IMR-90 (cell line): ENCODE results near the gene NABP1. TPM values are rescaled to one million over a fixed set of nuclear protein-coding genes. Genes with fewer than 3 reads are reported as not detected.

Experiments used
- ATAC-seq: fragments of 200-7000 bp; cut with Tn5 transposase; 2 replicates; pipeline ENCODE4 v1.9.1; 2020; ENCODE audit warnings: low read depth, mild to moderate bottlenecking, moderate library complexity
- BruUV-seq: library from RNA; stranded (reverse); fragments of 400-500 nt; replicated peaks from 2 replicates; lab custom pipeline; 2021; lab: Mats Ljungman, UMichigan
- CTCF ChIA-PET: fragments of 300-600 bp; formaldehyde crosslinking; extraction: SDS; loops from one replicate; lab custom pipeline; 2021; ENCODE audit warnings: antibody characterized with exemption; lab: Yijun Ruan, JAX
- POLR2A ChIA-PET: fragments of 300-600 bp; sonication (Branson Sonifier 250); formaldehyde crosslinking; loops from one replicate; lab custom pipeline; 2022; ENCODE audit warnings: antibody characterized with exemption; ENCODE audit not compliant: unreplicated experiment; lab: Charles Lee
- DNase-seq: peaks from one replicate; pipeline ENCODE4 v3.0.0; 2013
- H2AFZ ChIP-seq: replicated peaks from 2 replicates; pipeline ENCODE3; 2013; ENCODE audit warnings: low read length, mild to moderate bottlenecking; ENCODE audit not compliant: poor library complexity
- H2AK5ac ChIP-seq: 2 replicates; pipeline ENCODE4 v1.6.1; 2013; ENCODE audit warnings: low read depth, low read length, inconsistent platforms
- H2AK9ac ChIP-seq: replicated peaks from 2 replicates; pipeline ENCODE3; 2013; ENCODE audit warnings: mild to moderate bottlenecking, low read depth, low read length, moderate library complexity; ENCODE audit not compliant: poor library complexity
- H2BK120ac ChIP-seq: 2 replicates; pipeline ENCODE4 v1.6.1; 2013; ENCODE audit warnings: low read depth, low read length, inconsistent platforms
- H2BK15ac ChIP-seq: 3 replicates; pipeline ENCODE4 v1.6.1; 2013; ENCODE audit warnings: low read depth, low read length, inconsistent platforms
- H2BK20ac ChIP-seq: 2 replicates; pipeline ENCODE4 v1.6.1; 2013; ENCODE audit warnings: low read depth, mild to moderate bottlenecking, inconsistent platforms, low read length, moderate library complexity
- H2BK5ac ChIP-seq: 2 replicates; pipeline ENCODE4 v1.6.1; 2013; ENCODE audit warnings: mild to moderate bottlenecking, low read depth, low read length, inconsistent platforms; ENCODE audit not compliant: poor library complexity, severe bottlenecking
- H3K14ac ChIP-seq: replicated peaks from 2 replicates; pipeline ENCODE4 v1.6.1; 2013; ENCODE audit warnings: low read depth, low read length, inconsistent platforms
- H3K18ac ChIP-seq: 2 replicates; pipeline ENCODE4 v1.6.1; 2013; ENCODE audit warnings: low read depth, low read length, control low read depth
- H3K23ac ChIP-seq: 2 replicates; pipeline ENCODE4 v1.6.1; 2013; ENCODE audit warnings: low read depth, low read length, inconsistent platforms
- H3K27ac ChIP-seq: 2 replicates; pipeline ENCODE4 v1.5.1; 2013; ENCODE audit warnings: mild to moderate bottlenecking, control low read depth, low read length; ENCODE audit not compliant: insufficient read depth
- H3K27me3 ChIP-seq: 2 replicates; pipeline ENCODE4 v1.6.1; 2013; ENCODE audit warnings: low read length; ENCODE audit not compliant: control insufficient read depth, insufficient read depth
- H3K36me3 ChIP-seq: 2 replicates; pipeline ENCODE4 v1.6.1; 2013; ENCODE audit warnings: low read length, mixed read lengths; ENCODE audit not compliant: control insufficient read depth, insufficient read depth
- H3K4ac ChIP-seq: 2 replicates; pipeline ENCODE4 v1.6.1; 2013; ENCODE audit warnings: low read depth, low read length, inconsistent platforms
- H3K4me1 ChIP-seq: 2 replicates; pipeline ENCODE4 v1.6.1; 2013; ENCODE audit warnings: low read length, mixed read lengths; ENCODE audit not compliant: control insufficient read depth, insufficient read depth
- H3K4me2 ChIP-seq: 2 replicates; pipeline ENCODE4 v1.6.1; 2013; ENCODE audit warnings: low read depth, mild to moderate bottlenecking, control low read depth, low read length, moderate library complexity
- H3K4me3 ChIP-seq: 2 replicates; pipeline ENCODE4 v1.5.1; 2013; ENCODE audit warnings: low read depth, mild to moderate bottlenecking, control low read depth, low read length, moderate library complexity; ENCODE audit not compliant: insufficient read depth
- H3K56ac ChIP-seq: 2 replicates; pipeline ENCODE4 v1.6.1; 2013; ENCODE audit warnings: low read length, inconsistent platforms; ENCODE audit not compliant: insufficient read depth; ENCODE audit errors: extremely low read depth
- H3K79me1 ChIP-seq, 2 experiments: 2 replicates each; pipeline ENCODE4 v1.6.1; 2013; ENCODE audit warnings: low read length in 2 of 2, inconsistent platforms in 1 of 2, low read depth in 1 of 2
- H3K9ac ChIP-seq: 2 replicates; pipeline ENCODE4 v1.6.1; 2013; ENCODE audit warnings: low read depth, low read length, control low read depth
- H3K9me1 ChIP-seq: 2 replicates; pipeline ENCODE4 v1.6.1; 2013; ENCODE audit warnings: low read length, inconsistent platforms; ENCODE audit not compliant: insufficient read depth
- H3K9me3 ChIP-seq: 2 replicates; pipeline ENCODE4 v1.6.1; 2013; ENCODE audit warnings: low read length; ENCODE audit not compliant: control insufficient read depth, insufficient read depth
- H4K20me1 ChIP-seq: 2 replicates; pipeline ENCODE4 v1.6.1; 2013; ENCODE audit warnings: low read length, inconsistent platforms; ENCODE audit not compliant: insufficient read depth
- H4K5ac ChIP-seq: 2 replicates; pipeline ENCODE4 v1.6.1; 2013; ENCODE audit warnings: mild to moderate bottlenecking, low read depth, low read length, control low read depth
- H4K8ac ChIP-seq, 2 experiments: 2 replicates each; pipeline ENCODE4 v1.6.1; 2013; ENCODE audit warnings: low read depth in 2 of 2, low read length in 2 of 2, control low read depth in 1 of 2, inconsistent platforms in 1 of 2
- H4K91ac ChIP-seq: 2 replicates; pipeline ENCODE4 v1.6.1; 2013; ENCODE audit warnings: low read depth, low read length, inconsistent platforms; ENCODE audit not compliant: insufficient read depth
- BHLHE40 ChIP-seq: fragments of 150-350 bp; IDR thresholded peaks from 2 replicates; pipeline ENCODE4 v1.6.1; 2016; ENCODE audit warnings: mild to moderate bottlenecking, low read depth, low read length
- CEBPB ChIP-seq: IDR thresholded peaks from 2 replicates; pipeline ENCODE4 v1.6.1; 2012; ENCODE audit warnings: low read depth, low read length, improper control_type of control experiment
- FOS ChIP-seq: fragments of 150-350 bp; IDR thresholded peaks from 2 replicates; pipeline ENCODE4 v1.6.1; 2016; ENCODE audit warnings: low read depth, low read length
- MAFK ChIP-seq: IDR thresholded peaks from 2 replicates; pipeline ENCODE4 v1.6.1; 2012; ENCODE audit warnings: low read depth, low read length, improper control_type of control experiment
- MAZ ChIP-seq: IDR thresholded peaks from 2 replicates; pipeline ENCODE4 v1.6.1; 2012; ENCODE audit warnings: low read depth, mild to moderate bottlenecking, low read length, improper control_type of control experiment, moderate library complexity, borderline replicate concordance
- MXI1 ChIP-seq: IDR thresholded peaks from 2 replicates; pipeline ENCODE4 v1.6.1; 2012; ENCODE audit warnings: low read depth, mild to moderate bottlenecking, low read length, moderate library complexity, borderline replicate concordance
- NFE2L2 ChIP-seq: fragments of 150-350 bp; IDR thresholded peaks from 2 replicates; pipeline ENCODE4 v1.6.1; 2016; ENCODE audit warnings: low read depth, mild to moderate bottlenecking, low read length
- RAD21 ChIP-seq: IDR thresholded peaks from 2 replicates; pipeline ENCODE4 v1.6.1; 2012; ENCODE audit warnings: low read length, improper control_type of control experiment
- RCOR1 ChIP-seq: IDR thresholded peaks from 2 replicates; pipeline ENCODE4 v1.6.1; 2012; ENCODE audit warnings: mild to moderate bottlenecking, low read length, improper control_type of control experiment; ENCODE audit not compliant: insufficient replicate concordance
- RFX5 ChIP-seq: IDR thresholded peaks from 2 replicates; pipeline ENCODE4 v1.8.0; 2012; ENCODE audit warnings: low read depth, mild to moderate bottlenecking, low read length, moderate library complexity
- SMC3 ChIP-seq: fragments of 150-350 bp; IDR thresholded peaks from 2 replicates; pipeline ENCODE4 v1.6.1; 2016; ENCODE audit warnings: low read depth, mild to moderate bottlenecking, antibody characterized with exemption, low read length, moderate library complexity
- WGBS, 2 experiments: methylation state at CpG; one replicate each; pipeline versions ENCODE4 v1.1.5 to v1.1.7; 2013; ENCODE audit warnings: missing lambda C conversion rate in 2 of 2; ENCODE audit not compliant: insufficient read length in 1 of 2; ENCODE audit errors: extremely low coverage in 2 of 2; 5-methylcytosine and 5-hydroxymethylcytosine counted together
- dilution Hi-C: fragments of 300-500 bp; cut with HindIII; formaldehyde crosslinking; loops from one replicate; pipeline ENCODE4 v1.14.3; 2018; ENCODE audit warnings: low sequenced_read_pairs; ENCODE audit not compliant: unreplicated experiment
- in situ Hi-C: fragments of 300-500 bp; cut with MboI; formaldehyde crosslinking; loops from 3 replicates; pipeline ENCODE4 v1.14.3; 2019; ENCODE audit warnings: low sequenced_read_pairs, inconsistent platforms, mixed read lengths
- intact Hi-C: fragments of 100-400 bp; cut with micrococcal nuclease; formaldehyde crosslinking; loops from 2 replicates; pipeline ENCODE4 v1.10.0; 2022
- polyA plus RNA-seq, 3 experiments: library from polyadenylated mRNA; depleted of rRNA; stranded (reverse); fragments of >200 nt; gene quantifications; 2 replicates each; pipeline ENCODE4 v1.2.3, GENCODE V29; 2012; ENCODE audit warnings: low replicate concordance in 1 of 3
- total RNA-seq: library from RNA; depleted of rRNA; stranded (reverse); fragments of >200 nt; gene quantifications from 2 replicates; pipeline ENCODE4 v1.2.3, GENCODE V29; 2012
- TF ChIP-seq, protein P1 (sequence below): fragments of 150-350 bp; IDR thresholded peaks from 2 replicates; pipeline ENCODE4 v1.6.1; 2017; ENCODE audit warnings: mild to moderate bottlenecking, antibody characterized with exemption, low read length, low read depth

The NABP1 gene
- total and polyA plus RNA-seq, 2 of the 4 experiments (the other 2 are of a cell fraction), result 57.7 to 73.3 TPM

DNA sequence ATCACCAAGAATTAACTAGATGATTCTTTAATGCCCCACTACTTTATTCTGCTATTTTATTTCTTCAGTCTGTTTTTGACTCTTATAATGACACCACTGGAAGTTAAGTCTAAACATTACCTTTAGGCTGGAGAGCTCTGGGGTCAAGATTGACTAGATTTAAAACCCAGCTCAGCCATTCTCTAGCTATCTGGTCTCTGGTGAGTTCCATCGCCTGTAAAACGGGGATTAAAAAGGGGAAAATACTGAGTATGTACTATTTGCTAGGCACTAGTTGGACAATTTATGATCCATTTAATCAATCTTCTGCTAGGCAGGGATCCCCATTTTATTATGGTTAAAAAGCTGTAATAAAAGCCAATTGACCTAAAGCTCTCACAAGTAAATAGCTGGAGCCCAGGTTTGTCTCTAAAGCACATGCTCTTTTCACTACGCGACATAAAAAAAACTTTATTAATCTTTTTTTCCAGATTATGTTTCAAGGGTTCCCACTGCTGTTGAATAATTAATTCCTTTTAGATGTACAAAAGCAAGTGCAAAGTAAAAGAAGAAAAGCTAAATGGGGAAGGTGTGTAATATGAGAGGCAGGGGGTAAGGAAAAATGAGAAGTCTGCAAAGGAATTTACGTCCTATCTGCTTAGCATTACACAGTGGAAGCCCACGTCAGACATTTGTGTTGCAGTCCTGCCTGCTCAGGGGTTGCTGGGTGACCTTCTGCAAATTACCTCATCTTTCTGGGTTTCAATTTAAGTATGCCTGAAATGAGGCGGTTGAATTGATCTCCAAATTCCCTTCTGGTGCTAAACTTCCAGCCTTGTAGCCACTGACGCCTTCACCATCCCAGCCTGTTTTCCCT, 918 bp upstream of the NABP1 start:
- Histone ChIP-seq H4K5ac (peak overlapping the region; percentile 58), H3K4me2 (peak overlapping the region; percentile 58), H2BK120ac (peak overlapping the region; percentile 35), H2AK5ac (peak overlapping the region; percentile 84), H3K9ac (peak overlapping the region; percentile 87), H4K91ac (peak overlapping the region; percentile 86), H2BK20ac (0 out of 2 replicates have a peak overlapping the region, but pooled peaks have one; percentile 2), H2AFZ (peak overlapping the region; percentile 44), H3K4me1 (peaks cover 3% of the 10 kb centered on the region; the same call in 1 of the 2 replicates), H3K4me3 (peak overlapping the region; percentile 69), H3K27me3 (no peaks in the 10 kb centered on the region), H3K9me1 (no peaks in the 10 kb centered on the region; the same call in 1 of the 2 replicates), H3K4ac (peak overlapping the region; percentile 92), H3K23ac (peak overlapping the region; percentile 80), H4K8ac (peak overlapping the region; percentile 14 to 89; a peak in 3 of 4 replicates), H3K56ac (peak overlapping the region; percentile 97), H3K36me3 (peaks cover 1% of the 10 kb centered on the region; the same call in 1 of the 2 replicates), H2BK5ac (peak overlapping the region; percentile 91), H3K14ac (peak overlapping the region; percentile 97), H3K9me3 (no peaks in the 10 kb centered on the region), H3K18ac (peak overlapping the region; percentile 80), H3K27ac (peak overlapping the region; percentile 89), H4K20me1 (no peaks in the 10 kb centered on the region), H3K79me1 (peaks cover 0 to 20% of the 10 kb centered on the region in 2 experiments; a peak in 2 of 4 replicates), H2AK9ac (peak overlapping the region; percentile 95), H2BK15ac (peak overlapping the region; percentile 22; the same call in 1 of the 3 replicates)
- intact Hi-C loops, result loop anchor here (1.0 kb wide), 1 partner anchor 42 kb away; no protein-coding TSS in a partner anchor
- dilution Hi-C loops, result no loop called here
- ATAC-seq (peak; percentile 25), DNase-seq (peak; percentile 93)
- ChIA-PET POLR2A (interaction anchor here (0.5 to 3.0 kb wide), 29 partner anchors 9 to 315 kb away, joined by 3 to 57 read pairs (median 5); no protein-coding TSS in a partner anchor), CTCF (interaction anchor here (1.3 to 1.8 kb wide), 3 partner anchors 15 to 62 kb away, joined by 3 to 7 read pairs (median 7); no protein-coding TSS in a partner anchor)
- TSS peak; percentile 96 for BruUV-seq
- in situ Hi-C loops, result no loop called here
- no CpG with 5 or more reads among the region's 8 CpGs for WGBS, 2 experiments
- TF ChIP-seq RCOR1, result no peak
- no peak for TF ChIP-seq RAD21
- no peak for TF ChIP-seq FOS
- TF ChIP-seq MAZ, result no peak
- no peak for TF ChIP-seq BHLHE40
- no peak for TF ChIP-seq MXI1
- no peak for TF ChIP-seq SMC3
- TF ChIP-seq CEBPB, result peak; percentile 84
- TF ChIP-seq RFX5, result peak; percentile 77
- peak; percentile 50; the same call in 1 of the 2 replicates for TF ChIP-seq MAFK
- TF ChIP-seq NFE2L2, result 0 out of 2 replicates have a peak, but pooled peaks have one; percentile 8
- TF ChIP-seq, protein P1, sequence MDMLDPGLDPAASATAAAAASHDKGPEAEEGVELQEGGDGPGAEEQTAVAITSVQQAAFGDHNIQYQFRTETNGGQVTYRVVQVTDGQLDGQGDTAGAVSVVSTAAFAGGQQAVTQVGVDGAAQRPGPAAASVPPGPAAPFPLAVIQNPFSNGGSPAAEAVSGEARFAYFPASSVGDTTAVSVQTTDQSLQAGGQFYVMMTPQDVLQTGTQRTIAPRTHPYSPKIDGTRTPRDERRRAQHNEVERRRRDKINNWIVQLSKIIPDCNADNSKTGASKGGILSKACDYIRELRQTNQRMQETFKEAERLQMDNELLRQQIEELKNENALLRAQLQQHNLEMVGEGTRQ, result no peak
